B cell (primary cell): ENCODE measurements around the gene HCN1. TPM values are rescaled to one million over a fixed set of nuclear protein-coding genes. Genes with fewer than 3 reads are reported as not detected.

Experiments used
- ATAC-seq: fragments of 200-7000 bp; cut with Tn5 transposase; one replicate; pipeline ENCODE4 v1.10.0; 2021; ENCODE audit warnings: low read depth, mild to moderate bottlenecking, moderate number of reproducible peaks, moderate library complexity
- CTCF ChIA-PET: fragments of 350-600 bp; sonication (Branson Sonifier 250); formaldehyde crosslinking; loops from one replicate; lab custom pipeline; 2021; ENCODE audit warnings: antibody characterized with exemption, inconsistent platforms; lab: Charles Lee
- POLR2A ChIA-PET: fragments of 350-600 bp; sonication (Branson Sonifier 250); formaldehyde crosslinking; loops from one replicate; lab custom pipeline; 2021; ENCODE audit warnings: antibody characterized with exemption; lab: Charles Lee
- DNase-seq: peaks from one replicate; pipeline ENCODE4 v3.0.0; 2013
- H2AFZ ChIP-seq: 2 replicates; pipeline ENCODE4 v1.6.1; 2012; ENCODE audit warnings: mild to moderate bottlenecking, low read depth, low read length; ENCODE audit not compliant: insufficient read depth, poor library complexity, severe bottlenecking
- H3K27ac ChIP-seq, 2 donors: 1 replicate in 1 of 2; 2 replicates in 1 of 2; pipeline ENCODE4 v1.5.1; 2012 to 2013; ENCODE audit warnings: low read length in 2 of 2, mild to moderate bottlenecking in 2 of 2, moderate library complexity in 1 of 2
- H3K27me3 ChIP-seq, 4 experiments: fragments of 200-600 bp in 1 of 4; sonication (generic) in 1 of 4; replicated peaks in 1 of 4; 1 replicate in 2 of 4; 2 replicates in 2 of 4; pipeline versions ENCODE4 v1.6.1 to v1.7.0; 2013 to 2016; ENCODE audit warnings: low read length in 3 of 4, mild to moderate bottlenecking in 2 of 4, mixed read lengths in 1 of 4, moderate library complexity in 1 of 4; ENCODE audit not compliant: insufficient read depth in 4 of 4, control insufficient read depth in 3 of 4; ENCODE audit errors: control extremely low read depth in 1 of 4
- H3K36me3 ChIP-seq, 2 experiments: replicated peaks in 1 of 2; 1 replicate in 1 of 2; 2 replicates in 1 of 2; pipeline versions ENCODE4 v1.6.1 to v1.7.1; 2013; ENCODE audit warnings: low read length in 1 of 2; ENCODE audit not compliant: insufficient read depth in 2 of 2, control insufficient read depth in 1 of 2; ENCODE audit errors: control extremely low read depth in 1 of 2, extremely low read depth in 1 of 2
- H3K4me1 ChIP-seq, 2 donors: fragments of 200-600 bp in 1 of 2; sonication (generic) in 1 of 2; 1 replicate in 1 of 2; 2 replicates in 1 of 2; pipeline versions ENCODE4 v1.5.1 to v1.6.1; 2013 to 2017; ENCODE audit warnings: low read length in 2 of 2; ENCODE audit not compliant: control insufficient read depth in 2 of 2, insufficient read depth in 2 of 2
- H3K4me2 ChIP-seq: replicated peaks from 2 replicates; pipeline ENCODE3; 2012; ENCODE audit warnings: mild to moderate bottlenecking, low read depth, low read length; ENCODE audit not compliant: poor library complexity, severe bottlenecking
- H3K4me3 ChIP-seq, 5 experiments: fragments of 200-600 bp in 1 of 5; sonication (generic) in 1 of 5; 1 replicate in 3 of 5; 2 replicates in 2 of 5; pipeline versions ENCODE4 v1.5.1 to v1.7.0; 2011 to 2016; ENCODE audit warnings: low read length in 4 of 5, mild to moderate bottlenecking in 4 of 5, low read depth in 2 of 5, control low read depth in 1 of 5, moderate library complexity in 1 of 5; ENCODE audit not compliant: insufficient read depth in 1 of 5; ENCODE audit errors: control extremely low read depth in 1 of 5, extremely low read depth in 1 of 5
- H3K79me2 ChIP-seq: fragments of 200-600 bp; sonication (generic); one replicate; pipeline ENCODE4 v1.6.0; 2016; ENCODE audit warnings: low read length; ENCODE audit not compliant: control insufficient read depth, insufficient read depth
- H3K9ac ChIP-seq: fragments of 200-600 bp; sonication (generic); 2 replicates; pipeline ENCODE4 v1.6.1; 2017; ENCODE audit warnings: mild to moderate bottlenecking, low read length, moderate library complexity
- H3K9me3 ChIP-seq, 3 donors: one replicate each; pipeline versions ENCODE4 v1.6.1 to v1.7.1; 2013; ENCODE audit warnings: low read length in 2 of 3; ENCODE audit not compliant: control insufficient read depth in 2 of 3, insufficient read depth in 1 of 3; ENCODE audit errors: control extremely low read depth in 1 of 3
- H4K20me1 ChIP-seq: 2 replicates; pipeline ENCODE4 v1.6.0; 2012; ENCODE audit warnings: mild to moderate bottlenecking, low read length; ENCODE audit not compliant: insufficient read depth, control insufficient read depth, poor library complexity, severe bottlenecking
- H3K27ac Mint-ChIP-seq: one replicate; pipeline ENCODE4 v1.8.0; 2021; ENCODE audit warnings: mixed read lengths
- H3K27me3 Mint-ChIP-seq: one replicate; pipeline ENCODE4 v1.8.0; 2021; ENCODE audit warnings: mixed read lengths
- H3K4me1 Mint-ChIP-seq: one replicate; pipeline ENCODE4 v1.8.0; 2021; ENCODE audit warnings: mixed read lengths
- H3K4me3 Mint-ChIP-seq: one replicate; pipeline ENCODE4 v1.8.0; 2021; ENCODE audit warnings: mixed read lengths
- H3K9me3 Mint-ChIP-seq: one replicate; pipeline ENCODE4 v1.8.0; 2022; ENCODE audit warnings: mixed read lengths; ENCODE audit not compliant: insufficient read depth
- CTCF ChIP-seq: fragments of 200-600 bp; IDR thresholded peaks from one replicate; pipeline ENCODE4 v1.8.0; 2022; ENCODE audit warnings: antibody characterized with exemption, mild to moderate bottlenecking
- EZH2 ChIP-seq: IDR thresholded peaks from 2 replicates; pipeline ENCODE4 v1.6.1; 2012; ENCODE audit warnings: borderline replicate concordance, low read depth, mild to moderate bottlenecking, moderate library complexity, low read length; ENCODE audit not compliant: insufficient read depth, poor library complexity, severe bottlenecking
- WGBS: methylation state at CpG from one replicate; pipeline ENCODE4 v1.1.5; 2013; ENCODE audit warnings: missing lambda C conversion rate; ENCODE audit not compliant: insufficient coverage; 5-methylcytosine and 5-hydroxymethylcytosine counted together
- intact Hi-C: fragments of 100-400 bp; cut with micrococcal nuclease; formaldehyde crosslinking; loops from one replicate; pipeline ENCODE4 v1.10.0; 2022
- polyA plus RNA-seq: library from polyadenylated mRNA; depleted of rRNA; stranded (reverse); fragments of >200 nt; gene quantifications from 2 replicates; pipeline ENCODE4 v1.2.3, GENCODE V29; 2012
- total RNA-seq, 2 donors: library from RNA; stranded (reverse); fragments of 120-200 nt in 1 of 2; gene quantifications; 1 replicate in 1 of 2; 2 replicates in 1 of 2; pipeline versions ENCODE4 v1.2.3 to v1.2.4, GENCODE V29; 2013 to 2022

Gene HCN1
- total and polyA plus RNA-seq, 2 donors (not counting 1 experiment from before 2014, with no cell fraction given), result not detected

DNA sequence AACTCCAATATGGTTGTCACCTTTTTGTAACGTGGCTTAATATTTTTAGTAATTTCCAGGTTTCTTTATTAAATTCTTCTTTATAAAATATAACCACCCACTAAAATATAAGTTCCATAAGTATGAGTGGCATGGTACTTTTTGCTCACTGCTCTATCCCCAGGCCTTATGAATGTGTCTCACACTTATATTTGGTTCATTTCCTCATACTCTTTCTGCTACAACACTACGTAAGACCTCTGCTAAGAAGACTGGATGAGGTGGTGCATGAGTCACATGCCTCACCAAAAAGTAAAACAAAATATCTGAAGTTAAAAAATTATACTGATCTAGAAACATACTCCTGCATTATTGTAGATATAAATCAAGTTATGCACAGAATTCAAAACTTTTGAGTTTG is 400.9 kb downstream of the HCN1 start:
- Histone ChIP-seq H3K4me1 (no peaks in the 10 kb centered on the region), H4K20me1 (no peaks in the 10 kb centered on the region), H3K79me2 (no peaks in the 10 kb centered on the region), H2AFZ (no peak overlapping the region), H3K4me2 (no peak overlapping the region), H3K9me3 (peaks cover 0 to 3% (median 0%) of the 10 kb centered on the region in 3 donors), H3K27ac (no peak overlapping the region), H3K27me3 (no peaks in the 10 kb centered on the region), H3K4me3 (no peak overlapping the region), H3K36me3 (no peaks in the 10 kb centered on the region), H3K9ac (no peak overlapping the region)
- TF ChIP-seq EZH2 (no peak), CTCF (no peak)
- WGBS, result no CpG with 5 or more reads among the region's 2 CpGs
- H3K27me3 Mint-ChIP-seq, result no peaks in the 10 kb centered on the region
- ChIA-PET POLR2A (no interaction called here), CTCF (no interaction called here)
- no peak for DNase-seq
- H3K4me1 Mint-ChIP-seq, result no peaks in the 10 kb centered on the region
- H3K9me3 Mint-ChIP-seq, result peaks cover 2% of the 10 kb centered on the region
- H3K4me3 Mint-ChIP-seq, result no peak overlapping the region
- intact Hi-C loops, result no loop called here
- no peak for ATAC-seq
- H3K27ac Mint-ChIP-seq, result no peak overlapping the region

- H3K36me3 ChIP-seq, result no peaks in the 10 kb centered on the region
- no CpG with 5 or more reads among the region's 1 CpG for WGBS
- H3K4me3 Mint-ChIP-seq, result no peak overlapping the region
- no peak overlapping the region for H3K4me3 ChIP-seq
- ChIA-PET POLR2A (no interaction called here), CTCF (no interaction called here)
- H2AFZ ChIP-seq, result no peak overlapping the region
- H3K9me3 Mint-ChIP-seq, result peaks cover 14% of the 10 kb centered on the region
- H3K27ac ChIP-seq, result no peak overlapping the region
- no peaks in the 10 kb centered on the region for H3K4me1 ChIP-seq
- H3K27me3 ChIP-seq, result no peaks in the 10 kb centered on the region
- TF ChIP-seq CTCF (no peak), EZH2 (no peak)
- intact Hi-C loops, result no loop called here
- H3K4me2 ChIP-seq, result no peak overlapping the region
- H3K27me3 Mint-ChIP-seq, result no peaks in the 10 kb centered on the region
- H3K4me1 Mint-ChIP-seq, result no peaks in the 10 kb centered on the region
- no peaks in the 10 kb centered on the region for H4K20me1 ChIP-seq
- DNase-seq (no peak), ATAC-seq (no peak)
- no peak overlapping the region for H3K27ac Mint-ChIP-seq
- H3K9ac ChIP-seq, result no peak overlapping the region
- H3K79me2 ChIP-seq, result no peaks in the 10 kb centered on the region
- no peaks in the 10 kb centered on the region for H3K9me3 ChIP-seq
Measured at GRCh38 chr5:45288746-45289145, 407.4 kb downstream of the HCN1 start.
